H1 (cell line): ENCODE results near the gene HMGXB3. TPM values are rescaled to one million over a fixed set of nuclear protein-coding genes. Genes with fewer than 3 reads are reported as not detected.

Experiments used
- KDM5A ChIP-seq: fragments of 200-600 bp; IDR thresholded peaks from 2 replicates; pipeline ENCODE4 v1.7.1; 2012; ENCODE audit warnings: mild to moderate bottlenecking, low read length, inconsistent platforms, mixed read lengths
- SIN3A ChIP-seq, 2 experiments: IDR thresholded peaks in 1 of 2; conservative IDR thresholded peaks in 1 of 2; 2 replicates each; pipeline ENCODE4 v1.6.1; 2011 to 2012; ENCODE audit warnings: low read length in 2 of 2, improper control_type of control experiment in 1 of 2, low read depth in 1 of 2, mild to moderate bottlenecking in 1 of 2
- polyA plus RNA-seq, 7 experiments: library from polyadenylated mRNA; depleted of rRNA in 3 of 7; stranded (reverse) in 5 of 7; unstranded in 2 of 7; fragments of >200 nt in 5 of 7; fragments of 200-250 nt in 2 of 7; gene quantifications; 1 replicate in 5 of 7; 2 replicates in 1 of 7; 4 replicates in 1 of 7; pipeline versions ENCODE4 v1.2.1 to v1.2.3, GENCODE V29; 2011 to 2013; ENCODE audit warnings: missing spikeins in 2 of 7, mixed read lengths in 2 of 7
- total RNA-seq: library from RNA; stranded (reverse); fragmentation: NEBNext Ultra II Directional; extraction: Animal tissue kit (Norgen Biotek cat#: 25700); gene quantifications from 2 replicates; pipeline ENCODE4 v1.2.1, GENCODE V29; 2021

HMGXB3 gene
- total and polyA plus RNA-seq, 2 of the 8 experiments (the other 6 are each of a cell fraction or from before 2014, with no cell fraction given): 26.8 to 28.0 TPM

DNA sequence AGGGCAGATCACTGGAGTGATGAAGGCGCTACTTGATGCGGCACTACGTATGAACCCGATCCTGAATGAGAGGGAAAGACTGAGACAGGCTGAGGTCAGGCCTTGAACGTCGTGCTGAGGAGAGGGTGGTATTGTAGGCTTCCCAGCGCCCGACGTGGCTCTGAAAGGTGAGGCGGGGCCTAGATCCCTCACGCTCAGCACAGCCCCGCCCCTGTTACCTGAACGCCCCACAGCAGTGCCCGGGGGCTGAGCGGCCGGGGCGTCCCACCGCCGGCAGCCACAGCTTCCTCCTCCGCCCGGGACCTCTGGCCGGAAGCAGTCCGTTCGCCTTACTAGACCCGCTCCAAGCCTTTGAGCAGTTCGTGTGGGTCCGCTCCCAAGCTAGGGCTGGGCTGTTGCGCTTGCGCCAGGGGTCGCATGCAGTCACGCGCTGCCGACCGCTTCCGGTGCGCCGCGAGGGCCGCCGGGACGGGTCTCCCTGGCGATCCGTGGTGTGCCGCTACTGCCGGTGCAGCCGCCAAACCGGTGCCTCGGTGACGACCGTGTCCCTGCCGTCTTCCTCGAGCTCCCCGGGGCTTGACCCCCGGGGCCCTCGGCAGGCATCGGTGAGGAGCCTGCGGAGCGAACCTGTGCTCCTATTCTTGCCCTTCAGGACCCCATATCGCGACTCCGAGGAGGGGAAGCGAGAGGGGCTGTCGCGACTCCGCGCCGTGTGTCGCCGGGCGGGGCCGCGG lies at the start of gene HMGXB3, which contains the start of gene TIGD6 (continued):
- peak in 1 of 2 experiments; percentile 71; a peak in 2 of 4 replicates for TF ChIP-seq SIN3A (conservative IDR thresholded peaks at IDR 0.05 in 1 of 2, IDR thresholded peaks at IDR 0.05 in 1 of 2; ENCODE audit: low read depth in 1 of 2, low read length in 2 of 2)
- TF ChIP-seq KDM5A: peak; percentile 30; the same call in 1 of the 2 replicates
- TF ChIP-seq, all 59 proteins: peak for 21
